GM18907 (cell line): Measurements from ENCODE around the gene CHIA.

Experiments used
- ATAC-seq: cut with Tn5 transposase; IDR thresholded peaks from one replicate; pipeline ENCODE4 v1.9.1; 2021; ENCODE audit warnings: mild to moderate bottlenecking, moderate library complexity; ENCODE audit not compliant: unreplicated experiment

CHIA gene

GRCh38 chr1:111361761-111362160 is 71.1 kb downstream of the CHIA start:
- ATAC-seq: no peak

GRCh38 chr1:111364690-111365089 is 74.0 kb downstream of the CHIA start:
- ATAC-seq: no peak

- ATAC-seq: no peak
These were observed 75.6 kb downstream of the CHIA start for GRCh38 chr1:111366256-111366655.

GRCh38 chr1:111369177-111369576 is 78.5 kb downstream of the CHIA start:
- no peak for ATAC-seq

- no peak for ATAC-seq
These were observed 79.0 kb downstream of the CHIA start for GRCh38 chr1:111369645-111370044.
